KBM-7 (cell line): ENCODE data around the gene CCDC47.
A peak's percentile ranks its signal among the peaks of the same experiment; 100 is the strongest.
"Not testable (repeated sequence)": the region's sequence is repeated elsewhere in the genome, so short reads cannot be mapped to it uniquely, and the experiment has no call there.

Experiments used
- DNase-seq: peaks from one replicate; pipeline ENCODE4 v3.0.0-alpha.2; 2015
- in situ Hi-C: fragments of 300-500 bp; cut with MboI; formaldehyde crosslinking; loops from 2 replicates; pipeline ENCODE4 v1.14.3; 2020; ENCODE audit warnings: low sequenced_read_pairs, low pct_unique_long_range_greater_than_20kb, mixed read lengths

The CCDC47 gene, protein sequence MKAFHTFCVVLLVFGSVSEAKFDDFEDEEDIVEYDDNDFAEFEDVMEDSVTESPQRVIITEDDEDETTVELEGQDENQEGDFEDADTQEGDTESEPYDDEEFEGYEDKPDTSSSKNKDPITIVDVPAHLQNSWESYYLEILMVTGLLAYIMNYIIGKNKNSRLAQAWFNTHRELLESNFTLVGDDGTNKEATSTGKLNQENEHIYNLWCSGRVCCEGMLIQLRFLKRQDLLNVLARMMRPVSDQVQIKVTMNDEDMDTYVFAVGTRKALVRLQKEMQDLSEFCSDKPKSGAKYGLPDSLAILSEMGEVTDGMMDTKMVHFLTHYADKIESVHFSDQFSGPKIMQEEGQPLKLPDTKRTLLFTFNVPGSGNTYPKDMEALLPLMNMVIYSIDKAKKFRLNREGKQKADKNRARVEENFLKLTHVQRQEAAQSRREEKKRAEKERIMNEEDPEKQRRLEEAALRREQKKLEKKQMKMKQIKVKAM

GRCh38 chr17:63773272-63774140 lies at the start of gene CCDC47:
Gene CCDC47 (minus strand): TSS chr17:63773597. CDS start chr17:63766175, 7,422 bp downstream.
- in situ Hi-C loops: no loop called here
- DNase-seq: peak; percentile 100

- in situ Hi-C loops: no loop called here
- no peak for DNase-seq
These were observed 49.1 kb upstream of the CCDC47 start for GRCh38 chr17:63822537-63822936.

- DNase-seq: no peak
- in situ Hi-C loops: no loop called here
These were observed 48.4 kb upstream of the CCDC47 start for GRCh38 chr17:63821804-63822203.

DNA sequence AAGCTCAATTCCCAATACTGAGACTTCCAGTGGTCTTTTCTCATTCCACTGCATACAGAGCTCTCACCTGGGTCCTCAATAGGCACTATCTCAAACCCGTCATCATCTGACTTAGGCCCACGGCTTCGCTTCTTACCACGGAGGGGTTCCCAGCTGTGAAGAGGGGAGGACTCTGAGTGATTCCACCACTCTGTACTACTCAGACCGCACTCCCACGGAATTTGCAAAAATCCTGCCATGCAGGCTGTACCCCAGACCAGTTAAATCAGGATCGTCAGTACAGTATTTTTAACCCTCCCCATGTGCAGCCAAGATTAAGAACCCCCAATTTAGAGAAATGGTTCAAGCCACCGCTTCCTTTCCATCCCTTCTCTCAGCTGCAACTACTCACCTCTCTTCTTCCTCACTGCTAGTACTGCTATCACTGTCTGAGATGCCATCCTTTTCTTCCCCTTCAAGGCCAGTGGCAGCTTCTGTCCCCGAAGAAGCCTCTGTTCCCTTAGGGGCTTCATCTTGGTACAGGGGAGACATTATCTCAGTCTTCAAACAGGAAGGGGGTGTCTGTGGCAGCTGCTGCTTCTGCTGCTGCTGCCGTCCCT lies 47.7 kb upstream of the CCDC47 start:
- no peak for DNase-seq
- in situ Hi-C loops: no loop called here

- in situ Hi-C loops: no loop called here
These were observed 46.5 kb upstream of the CCDC47 start for GRCh38 chr17:63819585-63820537.

GRCh38 chr17:63819131-63819530 lies 45.7 kb upstream of the CCDC47 start:
- DNase-seq: no peak
- in situ Hi-C loops: no loop called here

More at GRCh38 chr17:63819585-63820537, 46.5 kb upstream of the CCDC47 start:
- DNase-seq: no peak

DNA sequence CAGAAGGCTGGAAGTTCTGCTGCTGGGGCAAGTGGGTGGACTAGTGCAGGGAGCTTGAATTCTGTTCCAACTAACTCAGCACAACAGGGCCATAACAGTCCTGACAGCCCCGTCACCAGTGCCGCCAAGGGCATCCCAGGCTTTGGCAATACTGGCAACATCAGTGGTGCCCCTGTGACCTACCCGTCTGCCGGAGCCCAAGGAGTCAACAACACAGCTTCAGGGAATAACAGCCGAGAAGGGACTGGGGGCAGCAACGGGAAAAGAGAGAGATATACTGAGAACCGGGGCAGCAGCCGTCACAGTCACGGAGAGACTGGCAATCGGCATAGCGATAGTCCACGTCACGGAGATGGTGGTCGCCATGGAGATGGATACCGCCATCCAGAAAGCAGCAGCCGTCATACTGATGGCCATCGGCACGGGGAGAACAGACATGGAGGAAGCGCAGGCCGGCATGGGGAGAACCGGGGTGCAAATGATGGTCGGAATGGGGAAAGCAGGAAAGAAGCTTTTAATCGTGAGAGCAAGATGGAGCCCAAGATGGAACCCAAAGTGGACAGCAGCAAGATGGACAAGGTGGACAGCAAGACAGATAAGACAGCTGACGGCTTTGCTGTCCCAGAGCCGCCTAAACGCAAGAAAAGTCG lies 44.5 kb upstream of the CCDC47 start:
- in situ Hi-C loops: no loop called here
- no peak for DNase-seq

DNA sequence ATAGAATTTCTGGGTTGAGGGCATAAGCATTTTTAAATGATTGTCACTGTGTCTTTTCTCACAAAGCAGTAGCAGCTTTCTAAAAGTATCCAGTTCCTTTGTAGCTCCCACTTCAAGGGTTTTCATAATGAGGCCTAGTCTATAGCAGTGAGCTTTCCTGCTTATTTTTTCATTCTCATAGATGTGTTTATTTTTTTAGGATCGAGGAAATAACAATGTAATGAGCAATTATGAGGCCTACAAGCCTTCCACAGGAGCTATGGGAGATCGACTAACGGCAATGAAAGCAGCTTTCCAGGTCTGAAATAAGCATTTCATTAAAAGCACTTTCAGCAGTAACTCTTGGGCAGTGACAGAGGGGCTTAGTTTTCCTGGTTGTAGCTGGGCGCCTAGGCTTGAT lies 43.3 kb upstream of the CCDC47 start:
- in situ Hi-C loops: no loop called here

DNA sequence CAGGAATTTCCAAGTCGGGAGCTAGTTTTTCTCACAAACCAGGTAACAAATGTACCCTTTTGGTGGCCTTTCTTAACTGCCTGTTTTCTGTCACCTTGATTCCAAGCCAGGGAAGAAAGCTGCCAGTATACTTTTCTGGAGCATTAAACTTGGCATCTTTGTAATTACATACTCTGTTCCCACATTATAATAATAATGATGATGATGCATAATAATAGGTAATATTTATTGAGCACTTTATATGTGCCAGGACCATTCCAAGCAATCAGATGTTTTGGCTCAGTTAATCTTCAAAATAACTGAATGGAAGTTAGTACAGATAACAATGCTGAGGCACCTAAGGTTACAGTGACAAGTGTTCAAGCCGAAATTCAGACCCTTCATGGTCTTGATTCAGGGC lies 42.7 kb upstream of the CCDC47 start:
- in situ Hi-C loops: no loop called here
- DNase-seq: no peak

More for the DNA sequence above, 43.3 kb upstream of the CCDC47 start:
- no peak for DNase-seq

DNA sequence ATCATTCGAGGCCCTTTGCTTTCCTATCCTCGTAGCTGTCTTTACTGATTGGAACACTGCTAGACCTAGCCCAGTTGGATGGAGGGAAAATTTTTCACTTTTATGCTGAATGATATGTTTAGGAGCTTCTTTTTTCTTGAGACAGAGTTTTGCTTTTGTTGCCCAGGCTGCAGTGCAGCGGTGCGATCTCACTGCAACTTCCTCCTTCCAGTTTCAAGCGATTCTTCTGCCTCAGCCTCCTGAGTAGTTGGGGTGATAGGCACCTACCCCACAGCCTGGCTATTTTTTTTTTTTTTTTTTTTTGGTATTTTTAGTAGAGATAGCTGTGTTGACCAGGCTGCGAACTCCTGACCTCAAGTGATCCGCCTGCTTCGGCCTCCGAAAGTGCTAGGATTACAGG lies 36.6 kb upstream of the CCDC47 start:
- in situ Hi-C loops: no loop called here
- no peak for DNase-seq

GRCh38 chr17:63805591-63805990 lies 32.2 kb upstream of the CCDC47 start:
- in situ Hi-C loops: no loop called here
- DNase-seq: no peak

DNA sequence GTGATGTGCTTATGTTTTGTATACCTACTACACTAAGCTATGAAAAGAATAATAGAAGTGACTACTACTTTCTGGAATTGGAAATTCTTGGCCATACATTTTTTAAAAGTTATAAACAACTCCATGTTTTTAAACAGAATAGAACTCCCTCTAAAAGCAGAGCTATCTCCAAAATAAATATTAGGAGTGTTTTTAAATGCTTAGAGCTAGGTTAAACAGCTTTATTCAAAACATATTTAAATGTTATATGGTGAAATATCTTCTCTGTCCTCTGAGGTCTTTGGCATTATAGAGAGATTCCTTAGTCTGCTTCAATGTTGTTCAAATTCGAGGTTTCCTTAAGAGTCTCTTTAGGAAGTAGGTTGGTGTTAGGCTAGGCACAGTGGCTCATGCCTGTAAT lies 30.9 kb upstream of the CCDC47 start:
- DNase-seq: no peak
- in situ Hi-C loops: no loop called here

GRCh38 chr17:63800783-63801182 lies 27.4 kb upstream of the CCDC47 start:
- in situ Hi-C loops: no loop called here
- no peak for DNase-seq

GRCh38 chr17:63798572-63799106 lies 25.2 kb upstream of the CCDC47 start:
- DNase-seq: no peak

GRCh38 chr17:63796375-63796774 lies 23.0 kb upstream of the CCDC47 start:
- in situ Hi-C loops, DNase-seq: not testable (repeated sequence)

More at GRCh38 chr17:63798572-63799106, 25.2 kb upstream of the CCDC47 start:
- in situ Hi-C loops: no loop called here

- in situ Hi-C loops: no loop called here
- DNase-seq: no peak
These were observed 18.8 kb upstream of the CCDC47 start for GRCh38 chr17:63792055-63792729.

- in situ Hi-C loops: no loop called here
- no peak for DNase-seq
These were observed 16.7 kb upstream of the CCDC47 start for GRCh38 chr17:63790057-63790456.
